Spleen (tissue), 11 donors: ENCODE data around the gene XPNPEP1. TPM values are rescaled to one million over a fixed set of nuclear protein-coding genes. Genes with fewer than 3 reads are reported as not detected.

Experiments
- DNase-seq: peaks from one replicate; pipeline ENCODE4 v3.0.0-alpha.2; 2020
- H3K27ac ChIP-seq, 8 donors: fragments of 200-600 bp; sonication (generic) in 7 of 8; 1 replicate in 4 of 8; 2 replicates in 4 of 8; pipeline versions ENCODE4 v1.5.0 to v1.8.0; 2016 to 2021; ENCODE audit warnings: inconsistent platforms in 4 of 8, mild to moderate bottlenecking in 4 of 8, moderate library complexity in 1 of 8
- H3K27me3 ChIP-seq, 7 donors: fragments of 200-600 bp; sonication (generic) in 6 of 7; replicated peaks in 1 of 7; 1 replicate in 4 of 7; 2 replicates in 3 of 7; pipeline versions ENCODE4 v1.5.0 to v1.8.0; 2016 to 2021; ENCODE audit warnings: inconsistent platforms in 3 of 7, mild to moderate bottlenecking in 1 of 7
- H3K36me3 ChIP-seq, 6 donors: fragments of 200-600 bp; sonication (generic) in 5 of 6; 1 replicate in 4 of 6; 2 replicates in 2 of 6; pipeline versions ENCODE4 v1.5.0 to v1.8.0; 2016 to 2021; ENCODE audit warnings: inconsistent platforms in 2 of 6
- H3K4me1 ChIP-seq, 6 donors: fragments of 200-600 bp; sonication (generic) in 5 of 6; 1 replicate in 3 of 6; 2 replicates in 3 of 6; pipeline versions ENCODE4 v1.5.0 to v1.8.0; 2016 to 2021; ENCODE audit warnings: inconsistent platforms in 3 of 6
- H3K4me3 ChIP-seq, 8 donors: fragments of 200-600 bp; sonication (generic) in 7 of 8; 1 replicate in 4 of 8; 2 replicates in 4 of 8; pipeline versions ENCODE4 v1.5.0 to v1.8.0; 2016 to 2021; ENCODE audit warnings: inconsistent platforms in 4 of 8, mild to moderate bottlenecking in 4 of 8, moderate library complexity in 2 of 8
- H3K9me3 ChIP-seq, 8 donors: fragments of 200-600 bp; sonication (generic) in 7 of 8; 1 replicate in 4 of 8; 2 replicates in 4 of 8; pipeline versions ENCODE4 v1.5.0 to v1.8.0; 2016 to 2021; ENCODE audit warnings: inconsistent platforms in 4 of 8
- POLR2A ChIP-seq, 3 donors: fragments of 450-650 bp; IDR thresholded peaks; one replicate each; pipeline ENCODE4 v1.5.1; 2017; ENCODE audit warnings: antibody characterized with exemption in 3 of 3, mild to moderate bottlenecking in 1 of 3
- POLR2AphosphoS5 ChIP-seq, 3 donors: sonication (generic); formaldehyde crosslinking; IDR thresholded peaks; one replicate each; pipeline ENCODE4 v1.5.1; 2017; ENCODE audit warnings: antibody characterized with exemption in 3 of 3
- WGBS, 5 donors: extraction: QIAGEN DNeasy Blood & Tissue Kit in 3 of 5; methylation state at CpG; one replicate each; pipeline versions ENCODE4 v1.1.5 to v1.1.7; 2013 to 2018; 5-methylcytosine and 5-hydroxymethylcytosine counted together
- intact Hi-C: fragments of 100-400 bp; cut with DNase I; formaldehyde crosslinking; loops from one replicate; pipeline ENCODE4 v1.15.0; 2023; ENCODE audit warnings: low total_unique reads
- polyA plus RNA-seq, 3 donors: library from polyadenylated mRNA; stranded (reverse); fragments of 200-250 nt; gene quantifications; one replicate each; pipeline ENCODE4 v1.2.1, GENCODE V29; 2013
- total RNA-seq, 7 donors: library from RNA; depleted of rRNA in 3 of 7; stranded (reverse); fragments of >200 nt in 3 of 7; fragmentation: NEBNext Ultra II Directional in 4 of 7; extraction: Animal tissue kit (Norgen Biotek cat#: 25700) in 4 of 7; gene quantifications; one replicate each; pipeline versions ENCODE4 v1.1.0 to v1.2.1, GENCODE V29; 2016 to 2021
- TF ChIP-seq, protein P1 (sequence below), 11 experiments: fragments of 200-600 bp in 7 of 11; fragments of 450-650 bp in 4 of 11; sonication (generic) in 4 of 11; IDR thresholded peaks in 8 of 11; conservative IDR thresholded peaks in 3 of 11; 1 replicate in 7 of 11; 2 replicates in 4 of 11; pipeline versions ENCODE4 v1.4.0 to v1.8.0; 2016 to 2021; ENCODE audit warnings: antibody characterized with exemption in 11 of 11, inconsistent platforms in 4 of 11, mild to moderate bottlenecking in 1 of 11
- donor health status: healthy with polysubstance abuse.
- donor health status: DM: no; HTN: no; CAD: no; lungs with moderate emphysema.
- donor health status: DM: no; HTN: no; CAD: no.
- donor health status: Bipolar disorder and iron deficiency.
- donor health status: healthy.
- donor health status: DM: no; HTN: no; CAD: no.
- donor health status: DM: yes; HTN: yes; CAD: no.

Gene XPNPEP1
- total and polyA plus RNA-seq, 10 donors = 23.1 to 97.1 (median 63.7) TPM

DNA sequence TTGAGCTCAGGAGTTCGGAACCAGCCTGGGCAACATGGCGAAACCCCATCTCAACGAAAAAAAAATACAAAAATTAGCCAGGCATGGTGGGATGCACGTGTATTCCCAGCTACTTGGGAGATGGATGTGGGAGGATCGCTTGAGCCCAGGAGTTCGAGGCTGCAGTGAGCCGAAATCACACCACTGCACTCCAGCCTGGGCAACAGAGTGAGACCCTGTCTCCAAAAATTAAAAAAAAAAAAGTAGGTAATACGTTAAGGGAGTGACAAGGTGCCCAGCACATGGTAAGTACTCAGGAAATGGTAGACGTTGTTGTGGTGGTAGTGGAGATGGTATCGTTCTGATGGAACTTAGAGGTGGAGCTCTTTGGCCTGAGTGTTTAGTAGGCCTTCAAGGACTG lies 41.0 kb upstream of the XPNPEP1 start:
- Histone ChIP-seq H3K4me1 (peaks cover 0 to 9% (median 0%) of the 10 kb centered on the region in 6 donors), H3K27me3 (no peaks in the 10 kb centered on the region), H3K36me3 (no peaks in the 10 kb centered on the region), H3K27ac (no peak overlapping the region), H3K4me3 (no peak overlapping the region), H3K9me3 (no peaks in the 10 kb centered on the region)
- WGBS, 5 donors = 74 to 86% (median 84%) methylated on average over 10 of the region's 10 CpGs
- intact Hi-C loops = no loop called here
- DNase-seq = no peak
- TF ChIP-seq POLR2A (IDR thresholded peaks at IDR 0.05) (no peak), POLR2AphosphoS5 (IDR thresholded peaks at IDR 0.05) (no peak)
- TF ChIP-seq, protein P1, sequence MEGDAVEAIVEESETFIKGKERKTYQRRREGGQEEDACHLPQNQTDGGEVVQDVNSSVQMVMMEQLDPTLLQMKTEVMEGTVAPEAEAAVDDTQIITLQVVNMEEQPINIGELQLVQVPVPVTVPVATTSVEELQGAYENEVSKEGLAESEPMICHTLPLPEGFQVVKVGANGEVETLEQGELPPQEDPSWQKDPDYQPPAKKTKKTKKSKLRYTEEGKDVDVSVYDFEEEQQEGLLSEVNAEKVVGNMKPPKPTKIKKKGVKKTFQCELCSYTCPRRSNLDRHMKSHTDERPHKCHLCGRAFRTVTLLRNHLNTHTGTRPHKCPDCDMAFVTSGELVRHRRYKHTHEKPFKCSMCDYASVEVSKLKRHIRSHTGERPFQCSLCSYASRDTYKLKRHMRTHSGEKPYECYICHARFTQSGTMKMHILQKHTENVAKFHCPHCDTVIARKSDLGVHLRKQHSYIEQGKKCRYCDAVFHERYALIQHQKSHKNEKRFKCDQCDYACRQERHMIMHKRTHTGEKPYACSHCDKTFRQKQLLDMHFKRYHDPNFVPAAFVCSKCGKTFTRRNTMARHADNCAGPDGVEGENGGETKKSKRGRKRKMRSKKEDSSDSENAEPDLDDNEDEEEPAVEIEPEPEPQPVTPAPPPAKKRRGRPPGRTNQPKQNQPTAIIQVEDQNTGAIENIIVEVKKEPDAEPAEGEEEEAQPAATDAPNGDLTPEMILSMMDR (IDR thresholded peaks at IDR 0.05 in 8 of 11, conservative IDR thresholded peaks at IDR 0.05 in 3 of 11) = no peak

DNA sequence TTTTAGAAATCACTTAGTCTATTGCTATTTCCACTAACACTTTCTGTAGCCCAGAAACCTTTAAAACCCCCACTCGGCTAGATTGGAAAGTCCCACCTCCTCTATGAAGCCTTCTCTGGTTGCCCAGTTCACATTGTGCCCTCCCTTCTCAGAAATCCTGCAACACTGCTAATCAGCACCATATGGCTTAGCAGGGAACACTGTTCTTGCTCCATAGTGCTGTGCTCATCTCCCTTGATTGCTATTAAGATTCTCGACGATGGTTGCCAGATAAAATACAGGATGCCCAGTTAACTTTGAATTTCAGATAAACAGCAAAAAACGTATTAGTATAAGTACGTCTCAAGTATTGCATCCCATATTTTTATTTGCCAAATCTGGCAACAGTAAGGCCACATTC lies 40.1 kb upstream of the XPNPEP1 start:
- intact Hi-C loops = no loop called here
- H3K36me3 ChIP-seq = no peaks in the 10 kb centered on the region
- H3K9me3 ChIP-seq = no peaks in the 10 kb centered on the region
- DNase-seq = no peak
- WGBS, 5 donors = 82 to 93% (median 90%) methylated on average over 5 of the region's 5 CpGs
- peaks cover 0 to 9% (median 0%) of the 10 kb centered on the region in 6 donors for H3K4me1 ChIP-seq
- no peak overlapping the region for H3K4me3 ChIP-seq
- H3K27me3 ChIP-seq = no peaks in the 10 kb centered on the region
- H3K27ac ChIP-seq = no peak overlapping the region
- TF ChIP-seq POLR2AphosphoS5 (IDR thresholded peaks at IDR 0.05) (no peak), POLR2A (IDR thresholded peaks at IDR 0.05) (no peak)
- TF ChIP-seq, protein P1 (IDR thresholded peaks at IDR 0.05 in 8 of 11, conservative IDR thresholded peaks at IDR 0.05 in 3 of 11) = no peak

DNA sequence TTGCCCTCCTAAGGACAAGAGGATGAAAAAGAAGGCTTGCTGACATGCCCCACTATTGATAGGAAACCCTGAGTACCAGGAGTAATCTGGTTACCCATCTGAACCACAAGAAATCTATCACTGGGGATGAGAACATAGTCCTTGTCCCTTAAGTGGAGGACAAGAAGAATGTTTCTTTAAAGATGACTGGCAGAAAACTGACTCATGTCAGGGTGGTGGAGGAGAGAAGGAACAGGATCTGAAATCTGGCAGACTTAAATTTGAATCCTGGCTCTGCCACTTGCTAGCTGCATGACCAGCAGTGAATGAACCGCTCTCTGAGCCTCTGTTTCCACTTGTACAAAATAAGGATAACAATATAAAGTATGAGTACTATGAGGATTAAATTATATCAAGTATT lies 38.9 kb upstream of the XPNPEP1 start:
- H3K4me3 ChIP-seq = no peak overlapping the region
- 91 to 100% (median 92%) methylated on average over 1 of the region's 1 CpG for whole genome bisulfite sequencing, 5 donors
- H3K27me3 ChIP-seq = no peaks in the 10 kb centered on the region
- no peaks in the 10 kb centered on the region for H3K9me3 ChIP-seq
- intact Hi-C loops = no loop called here
- H3K36me3 ChIP-seq = no peaks in the 10 kb centered on the region
- no peak for DNase-seq
- no peak for TF ChIP-seq POLR2A (IDR thresholded peaks at IDR 0.05)
- TF ChIP-seq, protein P1 (IDR thresholded peaks at IDR 0.05 in 8 of 11, conservative IDR thresholded peaks at IDR 0.05 in 3 of 11) = no peak
- TF ChIP-seq POLR2AphosphoS5 (IDR thresholded peaks at IDR 0.05) = no peak
- peaks cover 0 to 5% (median 0%) of the 10 kb centered on the region in 6 donors for H3K4me1 ChIP-seq
- no peak overlapping the region for H3K27ac ChIP-seq

DNA sequence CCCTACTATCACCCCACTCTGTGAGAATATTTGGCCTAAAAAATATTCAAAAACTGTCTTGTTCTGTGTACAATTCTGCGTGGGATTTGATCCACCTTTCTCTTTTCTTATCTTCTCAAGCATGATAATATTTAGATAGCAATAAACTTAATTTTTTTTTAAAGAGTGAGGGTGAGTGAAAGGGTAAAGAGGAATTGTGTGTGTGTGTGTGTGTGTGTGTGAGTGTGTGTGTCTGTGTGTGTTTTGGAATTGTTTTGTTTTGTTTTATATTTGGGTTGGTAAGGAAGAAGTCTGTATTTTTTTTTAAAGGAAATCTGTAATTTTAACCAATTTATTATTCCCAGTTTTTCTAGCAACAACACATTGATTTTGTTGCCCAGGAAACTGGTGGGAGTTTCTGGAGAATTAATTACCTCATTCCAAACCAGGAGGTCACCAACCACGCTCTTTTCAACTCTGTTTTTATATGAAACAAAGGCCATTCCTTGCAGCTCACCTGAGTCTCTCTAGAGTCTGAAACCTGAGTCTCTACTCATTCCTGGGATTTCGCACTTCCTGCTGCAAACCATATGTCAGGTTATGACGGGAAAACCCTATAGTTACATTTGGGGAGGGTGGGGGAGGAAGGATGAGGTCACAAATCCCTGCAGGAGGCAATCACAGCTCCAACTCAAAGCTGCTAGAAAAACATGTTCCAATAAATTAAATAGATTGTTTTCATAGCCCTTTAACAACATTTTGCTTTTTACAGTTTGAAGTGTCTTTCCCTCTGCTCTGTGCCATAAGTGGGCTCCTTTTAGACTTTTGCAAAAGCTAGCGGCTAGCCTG lies 38.1 kb upstream of the XPNPEP1 start:
- H3K27ac ChIP-seq = no peak overlapping the region
- no peaks in the 10 kb centered on the region for H3K4me1 ChIP-seq
- intact Hi-C loops = no loop called here
- H3K27me3 ChIP-seq = no peaks in the 10 kb centered on the region
- 79 to 89% (median 83%) methylated on average over 5 of the region's 5 CpGs for WGBS, 5 donors
- H3K4me3 ChIP-seq = no peak overlapping the region
- H3K36me3 ChIP-seq = no peaks in the 10 kb centered on the region
- TF ChIP-seq POLR2A (IDR thresholded peaks at IDR 0.05) = no peak
- TF ChIP-seq POLR2AphosphoS5 (IDR thresholded peaks at IDR 0.05) = no peak
- TF ChIP-seq, protein P1 (IDR thresholded peaks at IDR 0.05 in 8 of 11, conservative IDR thresholded peaks at IDR 0.05 in 3 of 11) = no peak
- no peak for DNase-seq
- no peaks in the 10 kb centered on the region for H3K9me3 ChIP-seq
